Amniotic stem cell (primary cell): Measurements from ENCODE around the gene CEP68.
"Not testable (repeated sequence)": the region's sequence is repeated elsewhere in the genome, so short reads cannot be mapped to it uniquely, and the experiment has no call there.

Experiments
- DNase-seq: peaks from one replicate; lab custom pipeline; 2025; lab: John Stamatoyannopoulos, UW

CEP68 gene

GRCh38 chr2:65056215-65057053 is at the start of gene CEP68:
CEP68 (plus strand) TSS chr2:65056416; CDS start chr2:65069445, 13,029 bp downstream.
- peak; percentile 91 for DNase-seq

GRCh38 chr2:65013776-65014175 is 42.4 kb upstream of the CEP68 start:
- DNase-seq = no peak

GRCh38 chr2:65015731-65016130 is 40.5 kb upstream of the CEP68 start:
- DNase-seq = no peak

GRCh38 chr2:65016789-65017188 is 39.4 kb upstream of the CEP68 start:
- no peak for DNase-seq

- DNase-seq = no peak
Measured at GRCh38 chr2:65017335-65017734, 38.9 kb upstream of the CEP68 start.

- DNase-seq = no peak
Measured at GRCh38 chr2:65018141-65018582, 38.1 kb upstream of the CEP68 start.

- DNase-seq = no peak
Measured at GRCh38 chr2:65019010-65019409, 37.2 kb upstream of the CEP68 start.

GRCh38 chr2:65019675-65020195 is 36.5 kb upstream of the CEP68 start:
- no peak for DNase-seq

GRCh38 chr2:65020251-65020650 is 36.0 kb upstream of the CEP68 start:
- not testable (repeated sequence) for DNase-seq

GRCh38 chr2:65020943-65021528 is 35.2 kb upstream of the CEP68 start:
- no peak for DNase-seq

- no peak for DNase-seq
Measured at GRCh38 chr2:65021709-65022108, 34.5 kb upstream of the CEP68 start.

- no peak for DNase-seq
Measured at GRCh38 chr2:65022189-65022588, 34.0 kb upstream of the CEP68 start.

- DNase-seq = no peak
Measured at GRCh38 chr2:65023742-65024141, 32.5 kb upstream of the CEP68 start.

GRCh38 chr2:65024149-65024829 is 31.9 kb upstream of the CEP68 start:
- no peak for DNase-seq

- no peak for DNase-seq
Measured at GRCh38 chr2:65025453-65026123, 30.6 kb upstream of the CEP68 start.

- DNase-seq = no peak
Measured at GRCh38 chr2:65026154-65026553, 30.1 kb upstream of the CEP68 start.

- DNase-seq = no peak
Measured at GRCh38 chr2:65026704-65027464, 29.3 kb upstream of the CEP68 start.

- DNase-seq = no peak
Measured at GRCh38 chr2:65027616-65028244, 28.5 kb upstream of the CEP68 start.

GRCh38 chr2:65030476-65031332 is 25.5 kb upstream of the CEP68 start:
- no peak for DNase-seq
